IMR-90 (cell line): ENCODE results near the gene ADGRL3. TPM values are rescaled to one million over a fixed set of nuclear protein-coding genes. Genes with fewer than 3 reads are reported as not detected.

Source experiments
- ATAC-seq: fragments of 200-7000 bp; cut with Tn5 transposase; 2 replicates; pipeline ENCODE4 v1.9.1; 2020; ENCODE audit warnings: low read depth, mild to moderate bottlenecking, moderate library complexity
- BruUV-seq: library from RNA; stranded (reverse); fragments of 400-500 nt; replicated peaks from 2 replicates; lab custom pipeline; 2021; lab: Mats Ljungman, UMichigan
- CTCF ChIA-PET: fragments of 300-600 bp; formaldehyde crosslinking; extraction: SDS; loops from one replicate; lab custom pipeline; 2021; ENCODE audit warnings: antibody characterized with exemption; lab: Yijun Ruan, JAX
- POLR2A ChIA-PET: fragments of 300-600 bp; sonication (Branson Sonifier 250); formaldehyde crosslinking; loops from one replicate; lab custom pipeline; 2022; ENCODE audit warnings: antibody characterized with exemption; ENCODE audit not compliant: unreplicated experiment; lab: Charles Lee
- DNase-seq: peaks from one replicate; pipeline ENCODE4 v3.0.0; 2013
- H2AFZ ChIP-seq: replicated peaks from 2 replicates; pipeline ENCODE3; 2013; ENCODE audit warnings: low read length, mild to moderate bottlenecking; ENCODE audit not compliant: poor library complexity
- H2AK5ac ChIP-seq: 2 replicates; pipeline ENCODE4 v1.6.1; 2013; ENCODE audit warnings: low read depth, low read length, inconsistent platforms
- H2AK9ac ChIP-seq: replicated peaks from 2 replicates; pipeline ENCODE3; 2013; ENCODE audit warnings: mild to moderate bottlenecking, low read depth, low read length, moderate library complexity; ENCODE audit not compliant: poor library complexity
- H2BK120ac ChIP-seq: 2 replicates; pipeline ENCODE4 v1.6.1; 2013; ENCODE audit warnings: low read depth, low read length, inconsistent platforms
- H2BK15ac ChIP-seq: 3 replicates; pipeline ENCODE4 v1.6.1; 2013; ENCODE audit warnings: low read depth, low read length, inconsistent platforms
- H2BK20ac ChIP-seq: 2 replicates; pipeline ENCODE4 v1.6.1; 2013; ENCODE audit warnings: low read depth, mild to moderate bottlenecking, inconsistent platforms, low read length, moderate library complexity
- H2BK5ac ChIP-seq: 2 replicates; pipeline ENCODE4 v1.6.1; 2013; ENCODE audit warnings: mild to moderate bottlenecking, low read depth, low read length, inconsistent platforms; ENCODE audit not compliant: poor library complexity, severe bottlenecking
- H3K14ac ChIP-seq: replicated peaks from 2 replicates; pipeline ENCODE4 v1.6.1; 2013; ENCODE audit warnings: low read depth, low read length, inconsistent platforms
- H3K18ac ChIP-seq: 2 replicates; pipeline ENCODE4 v1.6.1; 2013; ENCODE audit warnings: low read depth, low read length, control low read depth
- H3K23ac ChIP-seq: 2 replicates; pipeline ENCODE4 v1.6.1; 2013; ENCODE audit warnings: low read depth, low read length, inconsistent platforms
- H3K27ac ChIP-seq: 2 replicates; pipeline ENCODE4 v1.5.1; 2013; ENCODE audit warnings: mild to moderate bottlenecking, control low read depth, low read length; ENCODE audit not compliant: insufficient read depth
- H3K27me3 ChIP-seq: 2 replicates; pipeline ENCODE4 v1.6.1; 2013; ENCODE audit warnings: low read length; ENCODE audit not compliant: control insufficient read depth, insufficient read depth
- H3K36me3 ChIP-seq: 2 replicates; pipeline ENCODE4 v1.6.1; 2013; ENCODE audit warnings: low read length, mixed read lengths; ENCODE audit not compliant: control insufficient read depth, insufficient read depth
- H3K4ac ChIP-seq: 2 replicates; pipeline ENCODE4 v1.6.1; 2013; ENCODE audit warnings: low read depth, low read length, inconsistent platforms
- H3K4me1 ChIP-seq: 2 replicates; pipeline ENCODE4 v1.6.1; 2013; ENCODE audit warnings: low read length, mixed read lengths; ENCODE audit not compliant: control insufficient read depth, insufficient read depth
- H3K4me2 ChIP-seq: 2 replicates; pipeline ENCODE4 v1.6.1; 2013; ENCODE audit warnings: low read depth, mild to moderate bottlenecking, control low read depth, low read length, moderate library complexity
- H3K4me3 ChIP-seq: 2 replicates; pipeline ENCODE4 v1.5.1; 2013; ENCODE audit warnings: low read depth, mild to moderate bottlenecking, control low read depth, low read length, moderate library complexity; ENCODE audit not compliant: insufficient read depth
- H3K56ac ChIP-seq: 2 replicates; pipeline ENCODE4 v1.6.1; 2013; ENCODE audit warnings: low read length, inconsistent platforms; ENCODE audit not compliant: insufficient read depth; ENCODE audit errors: extremely low read depth
- H3K79me1 ChIP-seq, 2 experiments: 2 replicates each; pipeline ENCODE4 v1.6.1; 2013; ENCODE audit warnings: low read length in 2 of 2, inconsistent platforms in 1 of 2, low read depth in 1 of 2
- H3K9ac ChIP-seq: 2 replicates; pipeline ENCODE4 v1.6.1; 2013; ENCODE audit warnings: low read depth, low read length, control low read depth
- H3K9me1 ChIP-seq: 2 replicates; pipeline ENCODE4 v1.6.1; 2013; ENCODE audit warnings: low read length, inconsistent platforms; ENCODE audit not compliant: insufficient read depth
- H3K9me3 ChIP-seq: 2 replicates; pipeline ENCODE4 v1.6.1; 2013; ENCODE audit warnings: low read length; ENCODE audit not compliant: control insufficient read depth, insufficient read depth
- H4K20me1 ChIP-seq: 2 replicates; pipeline ENCODE4 v1.6.1; 2013; ENCODE audit warnings: low read length, inconsistent platforms; ENCODE audit not compliant: insufficient read depth
- H4K5ac ChIP-seq: 2 replicates; pipeline ENCODE4 v1.6.1; 2013; ENCODE audit warnings: mild to moderate bottlenecking, low read depth, low read length, control low read depth
- H4K8ac ChIP-seq, 2 experiments: 2 replicates each; pipeline ENCODE4 v1.6.1; 2013; ENCODE audit warnings: low read depth in 2 of 2, low read length in 2 of 2, control low read depth in 1 of 2, inconsistent platforms in 1 of 2
- H4K91ac ChIP-seq: 2 replicates; pipeline ENCODE4 v1.6.1; 2013; ENCODE audit warnings: low read depth, low read length, inconsistent platforms; ENCODE audit not compliant: insufficient read depth
- BHLHE40 ChIP-seq: fragments of 150-350 bp; IDR thresholded peaks from 2 replicates; pipeline ENCODE4 v1.6.1; 2016; ENCODE audit warnings: mild to moderate bottlenecking, low read depth, low read length
- CEBPB ChIP-seq: IDR thresholded peaks from 2 replicates; pipeline ENCODE4 v1.6.1; 2012; ENCODE audit warnings: low read depth, low read length, improper control_type of control experiment
- ELK1 ChIP-seq: fragments of 150-350 bp; IDR thresholded peaks from 2 replicates; pipeline ENCODE4 v1.6.1; 2016; ENCODE audit warnings: low read depth, mild to moderate bottlenecking, low read length, moderate library complexity, borderline replicate concordance
- FOS ChIP-seq: fragments of 150-350 bp; IDR thresholded peaks from 2 replicates; pipeline ENCODE4 v1.6.1; 2016; ENCODE audit warnings: low read depth, low read length
- MAFK ChIP-seq: IDR thresholded peaks from 2 replicates; pipeline ENCODE4 v1.6.1; 2012; ENCODE audit warnings: low read depth, low read length, improper control_type of control experiment
- MAZ ChIP-seq: IDR thresholded peaks from 2 replicates; pipeline ENCODE4 v1.6.1; 2012; ENCODE audit warnings: low read depth, mild to moderate bottlenecking, low read length, improper control_type of control experiment, moderate library complexity, borderline replicate concordance
- MXI1 ChIP-seq: IDR thresholded peaks from 2 replicates; pipeline ENCODE4 v1.6.1; 2012; ENCODE audit warnings: low read depth, mild to moderate bottlenecking, low read length, moderate library complexity, borderline replicate concordance
- NFE2L2 ChIP-seq: fragments of 150-350 bp; IDR thresholded peaks from 2 replicates; pipeline ENCODE4 v1.6.1; 2016; ENCODE audit warnings: low read depth, mild to moderate bottlenecking, low read length
- POLR2A ChIP-seq: IDR thresholded peaks from 2 replicates; pipeline ENCODE4 v1.6.1; 2012; ENCODE audit warnings: mild to moderate bottlenecking, low read depth, low read length
- RAD21 ChIP-seq: IDR thresholded peaks from 2 replicates; pipeline ENCODE4 v1.6.1; 2012; ENCODE audit warnings: low read length, improper control_type of control experiment
- RCOR1 ChIP-seq: IDR thresholded peaks from 2 replicates; pipeline ENCODE4 v1.6.1; 2012; ENCODE audit warnings: mild to moderate bottlenecking, low read length, improper control_type of control experiment; ENCODE audit not compliant: insufficient replicate concordance
- RFX5 ChIP-seq: IDR thresholded peaks from 2 replicates; pipeline ENCODE4 v1.8.0; 2012; ENCODE audit warnings: low read depth, mild to moderate bottlenecking, low read length, moderate library complexity
- SMC3 ChIP-seq: fragments of 150-350 bp; IDR thresholded peaks from 2 replicates; pipeline ENCODE4 v1.6.1; 2016; ENCODE audit warnings: low read depth, mild to moderate bottlenecking, antibody characterized with exemption, low read length, moderate library complexity
- WGBS, 2 experiments: methylation state at CpG; one replicate each; pipeline versions ENCODE4 v1.1.5 to v1.1.7; 2013; ENCODE audit warnings: missing lambda C conversion rate in 2 of 2; ENCODE audit not compliant: insufficient read length in 1 of 2; ENCODE audit errors: extremely low coverage in 2 of 2; 5-methylcytosine and 5-hydroxymethylcytosine counted together
- dilution Hi-C: fragments of 300-500 bp; cut with HindIII; formaldehyde crosslinking; loops from one replicate; pipeline ENCODE4 v1.14.3; 2018; ENCODE audit warnings: low sequenced_read_pairs; ENCODE audit not compliant: unreplicated experiment
- in situ Hi-C: fragments of 300-500 bp; cut with MboI; formaldehyde crosslinking; loops from 3 replicates; pipeline ENCODE4 v1.14.3; 2019; ENCODE audit warnings: low sequenced_read_pairs, inconsistent platforms, mixed read lengths
- intact Hi-C: fragments of 100-400 bp; cut with micrococcal nuclease; formaldehyde crosslinking; loops from 2 replicates; pipeline ENCODE4 v1.10.0; 2022
- polyA plus RNA-seq, 3 experiments: library from polyadenylated mRNA; depleted of rRNA; stranded (reverse); fragments of >200 nt; gene quantifications; 2 replicates each; pipeline ENCODE4 v1.2.3, GENCODE V29; 2012; ENCODE audit warnings: low replicate concordance in 1 of 3
- total RNA-seq: library from RNA; depleted of rRNA; stranded (reverse); fragments of >200 nt; gene quantifications from 2 replicates; pipeline ENCODE4 v1.2.3, GENCODE V29; 2012

The ADGRL3 gene
- total and polyA plus RNA-seq, 2 of the 4 experiments (the other 2 are of a cell fraction): 0.46 to 2.5 TPM

- no TSS peak for BruUV-seq
- H3K23ac ChIP-seq: no peak overlapping the region
- H3K56ac ChIP-seq: no peak overlapping the region
- H3K4ac ChIP-seq: no peak overlapping the region
- CTCF ChIA-PET: no interaction called here
- H3K18ac ChIP-seq: no peak overlapping the region
- H2AK9ac ChIP-seq: no peak overlapping the region
- TF ChIP-seq FOS: no peak
- no peak for TF ChIP-seq RFX5
- no peak for TF ChIP-seq POLR2A
- TF ChIP-seq ELK1: no peak
- no peak for TF ChIP-seq MXI1
- TF ChIP-seq RAD21: no peak
- TF ChIP-seq MAFK: no peak
- no peak for TF ChIP-seq CEBPB
- no peak for TF ChIP-seq RCOR1
- TF ChIP-seq NFE2L2: no peak
- no peak for TF ChIP-seq BHLHE40
- no peak for TF ChIP-seq MAZ
- no peak for TF ChIP-seq SMC3
- no peak for ATAC-seq
- H2BK5ac ChIP-seq: no peak overlapping the region
- H2BK120ac ChIP-seq: no peak overlapping the region
- intact Hi-C loops (no loop called here), in situ Hi-C loops (no loop called here), dilution Hi-C loops (no loop called here)
- 83% methylated on average over 7 of the region's 7 CpGs; no CpG with 5 or more reads in 1 of the 2 experiments for WGBS, 2 experiments
- H4K8ac ChIP-seq: no peak overlapping the region
- H4K5ac ChIP-seq: no peak overlapping the region
- H4K91ac ChIP-seq: no peak overlapping the region
- H3K36me3 ChIP-seq: no peaks in the 10 kb centered on the region
- no peaks in the 10 kb centered on the region for H3K79me1 ChIP-seq
- H3K14ac ChIP-seq: no peak overlapping the region
- no peak overlapping the region for H2BK20ac ChIP-seq
- no peaks in the 10 kb centered on the region for H4K20me1 ChIP-seq
- POLR2A ChIA-PET: no interaction called here
- H3K4me3 ChIP-seq: no peak overlapping the region
- no peak for DNase-seq
- H3K9ac ChIP-seq: no peak overlapping the region
- no peak overlapping the region for H2AFZ ChIP-seq
- no peaks in the 10 kb centered on the region for H3K9me3 ChIP-seq
- no peaks in the 10 kb centered on the region for H3K27me3 ChIP-seq
- no peak overlapping the region for H2BK15ac ChIP-seq
- no peaks in the 10 kb centered on the region for H3K9me1 ChIP-seq
- no peak overlapping the region for H3K27ac ChIP-seq
- H3K4me1 ChIP-seq: no peaks in the 10 kb centered on the region
- H3K4me2 ChIP-seq: no peak overlapping the region
- H2AK5ac ChIP-seq: no peak overlapping the region
Observed at GRCh38 chr4:61661960-61662359, 461.8 kb downstream of the ADGRL3 start.
